Measurements from ENCODE around the gene COBLL1.
"Not testable (repeated sequence)": the region's sequence is repeated elsewhere in the genome, so short reads cannot be mapped to it uniquely, and the experiment has no call there.

Gene COBLL1, protein sequence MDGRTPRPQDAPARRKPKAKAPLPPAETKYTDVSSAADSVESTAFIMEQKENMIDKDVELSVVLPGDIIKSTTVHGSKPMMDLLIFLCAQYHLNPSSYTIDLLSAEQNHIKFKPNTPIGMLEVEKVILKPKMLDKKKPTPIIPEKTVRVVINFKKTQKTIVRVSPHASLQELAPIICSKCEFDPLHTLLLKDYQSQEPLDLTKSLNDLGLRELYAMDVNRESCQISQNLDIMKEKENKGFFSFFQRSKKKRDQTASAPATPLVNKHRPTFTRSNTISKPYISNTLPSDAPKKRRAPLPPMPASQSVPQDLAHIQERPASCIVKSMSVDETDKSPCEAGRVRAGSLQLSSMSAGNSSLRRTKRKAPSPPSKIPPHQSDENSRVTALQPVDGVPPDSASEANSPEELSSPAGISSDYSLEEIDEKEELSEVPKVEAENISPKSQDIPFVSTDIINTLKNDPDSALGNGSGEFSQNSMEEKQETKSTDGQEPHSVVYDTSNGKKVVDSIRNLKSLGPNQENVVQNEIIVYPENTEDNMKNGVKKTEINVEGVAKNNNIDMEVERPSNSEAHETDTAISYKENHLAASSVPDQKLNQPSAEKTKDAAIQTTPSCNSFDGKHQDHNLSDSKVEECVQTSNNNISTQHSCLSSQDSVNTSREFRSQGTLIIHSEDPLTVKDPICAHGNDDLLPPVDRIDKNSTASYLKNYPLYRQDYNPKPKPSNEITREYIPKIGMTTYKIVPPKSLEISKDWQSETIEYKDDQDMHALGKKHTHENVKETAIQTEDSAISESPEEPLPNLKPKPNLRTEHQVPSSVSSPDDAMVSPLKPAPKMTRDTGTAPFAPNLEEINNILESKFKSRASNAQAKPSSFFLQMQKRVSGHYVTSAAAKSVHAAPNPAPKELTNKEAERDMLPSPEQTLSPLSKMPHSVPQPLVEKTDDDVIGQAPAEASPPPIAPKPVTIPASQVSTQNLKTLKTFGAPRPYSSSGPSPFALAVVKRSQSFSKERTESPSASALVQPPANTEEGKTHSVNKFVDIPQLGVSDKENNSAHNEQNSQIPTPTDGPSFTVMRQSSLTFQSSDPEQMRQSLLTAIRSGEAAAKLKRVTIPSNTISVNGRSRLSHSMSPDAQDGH

DNA sequence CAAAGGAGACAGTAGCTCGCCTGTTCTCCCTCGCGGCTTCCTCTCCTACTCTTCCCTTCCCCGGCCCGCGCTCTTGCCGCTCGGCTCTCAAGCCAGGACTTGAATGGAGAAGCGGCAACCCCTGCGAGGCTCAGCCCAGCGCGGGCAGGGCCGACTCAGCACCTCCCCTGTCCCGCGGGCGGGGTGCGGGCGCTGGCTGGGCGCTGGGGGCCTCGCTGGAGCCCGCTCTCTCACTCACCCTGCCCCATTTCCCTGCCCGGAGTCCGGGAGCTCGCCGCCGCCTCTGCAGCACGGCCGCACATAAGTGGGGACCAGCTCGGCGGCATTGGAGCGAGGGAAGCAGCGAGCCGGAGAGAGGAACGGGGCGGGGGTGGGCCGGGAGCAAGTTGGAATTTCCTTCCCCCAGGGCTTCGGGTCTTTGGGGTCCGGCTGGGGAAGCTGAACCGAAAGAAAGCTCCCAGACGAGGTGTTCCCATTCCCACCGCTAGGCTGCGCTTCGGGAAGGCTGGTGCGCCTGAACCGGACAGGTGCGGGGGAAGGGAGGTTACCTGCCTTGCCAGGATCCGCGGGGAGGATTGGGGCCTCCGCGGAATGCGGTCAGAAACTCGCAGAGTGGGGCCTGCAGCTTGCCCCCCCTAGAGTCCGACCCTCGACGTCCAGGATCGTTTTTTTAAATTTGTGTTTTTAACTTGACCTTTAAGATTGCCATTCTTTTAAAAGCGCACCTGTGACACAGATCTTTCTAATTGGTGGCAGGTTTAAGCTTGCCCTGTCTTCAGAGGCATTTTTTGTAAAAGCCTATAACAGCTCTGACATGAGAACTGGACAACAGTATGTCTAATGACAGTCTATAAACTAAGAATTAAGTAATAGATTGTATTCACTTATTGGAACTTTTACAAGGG is at the start of gene COBLL1:
Gene COBLL1 (minus strand): TSS at position 105 of the 905 bp plus-strand sequence. CDS start 627 bp downstream, outside the sequence.
- DNase-seq = no peak

DNA sequence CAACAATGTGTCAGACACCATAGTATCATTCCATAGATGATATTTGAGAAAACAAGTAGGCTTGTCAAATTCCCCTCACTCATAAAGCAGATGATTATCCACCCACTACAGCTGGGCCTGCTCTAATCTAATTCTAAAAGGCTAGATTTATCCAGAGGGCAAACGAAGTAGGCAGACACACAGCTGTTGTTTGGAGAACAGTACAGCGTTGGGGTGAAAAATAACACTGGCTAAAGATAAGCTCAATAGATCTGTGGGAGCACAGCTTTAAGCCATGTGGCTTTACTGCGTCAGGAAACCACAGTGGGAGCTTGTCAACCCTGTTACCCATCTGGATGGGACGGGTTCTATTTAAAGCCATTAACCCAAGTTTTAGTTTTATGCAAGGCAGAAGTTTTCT is 48.9 kb upstream of the COBLL1 start:
- DNase-seq = no peak

DNA sequence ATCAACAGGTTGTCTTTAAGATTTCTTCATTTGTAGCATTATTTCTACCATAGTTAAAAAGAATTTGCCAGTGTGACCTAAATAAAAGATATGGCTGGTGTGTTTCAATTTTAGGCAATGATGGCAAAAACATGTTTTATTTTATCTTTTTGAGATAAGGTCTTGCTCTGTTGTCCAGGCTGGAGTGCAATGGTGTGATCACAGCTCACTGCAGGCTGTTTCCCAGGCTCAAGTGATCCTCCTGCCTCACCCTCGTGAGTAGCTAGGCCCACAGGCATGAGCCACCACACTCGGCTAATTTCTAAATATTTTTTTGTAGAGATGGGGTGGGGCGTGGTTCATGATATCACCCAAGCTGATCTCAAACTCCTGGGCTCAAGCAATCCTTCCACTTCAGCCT is 47.0 kb upstream of the COBLL1 start:
- DNase-seq = no peak

DNA sequence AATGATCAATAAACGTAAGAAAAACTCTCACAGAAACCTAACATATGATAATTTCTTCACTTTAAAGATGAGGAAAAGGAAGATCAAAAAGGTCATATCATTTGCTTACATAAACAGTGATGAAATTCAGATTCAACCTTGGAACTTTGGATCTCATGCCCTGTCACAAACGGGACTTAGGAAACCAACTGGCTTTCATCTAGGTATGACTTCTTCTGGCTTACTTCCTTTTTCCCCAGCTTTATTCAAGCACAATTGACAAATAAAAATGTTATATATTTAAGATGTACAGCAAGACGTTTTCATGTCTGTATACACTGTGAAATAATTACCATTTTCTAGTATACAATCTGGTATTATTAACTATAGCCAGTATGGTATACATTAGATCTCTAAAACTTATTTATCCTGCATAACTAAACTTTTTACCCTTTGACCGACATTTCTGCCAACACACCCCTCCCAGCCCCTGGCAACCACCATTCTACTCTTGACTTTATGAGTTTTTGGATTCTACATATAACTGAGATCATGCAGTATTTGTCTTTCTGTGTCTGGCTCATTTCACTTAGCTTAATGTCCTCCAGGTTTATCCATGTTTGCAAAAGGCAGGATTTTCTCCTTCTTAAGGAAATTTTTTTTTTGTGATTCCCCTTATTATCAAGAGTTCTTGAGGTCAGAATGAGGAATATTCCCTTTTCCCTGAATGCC is 46.0 kb upstream of the COBLL1 start:
- no peak for DNase-seq

DNA sequence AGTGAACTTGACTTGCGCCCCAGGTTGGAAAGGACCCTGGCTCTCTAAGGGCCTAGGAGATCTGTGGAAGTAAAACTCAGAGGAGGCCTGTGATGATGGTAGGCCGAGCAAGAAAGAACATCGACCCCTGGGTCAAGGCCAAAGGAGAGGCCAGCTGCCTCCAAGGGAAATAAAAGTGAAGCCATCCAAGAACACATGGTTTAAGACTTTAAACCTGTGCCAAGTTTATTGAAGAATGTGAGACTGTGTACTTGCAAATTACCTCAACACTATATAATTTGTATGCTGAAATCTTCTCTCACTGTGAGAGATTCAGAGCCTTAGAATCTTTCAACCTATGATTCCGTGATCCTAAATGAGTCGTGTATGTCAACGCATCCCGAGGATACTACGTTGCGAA is 40.7 kb upstream of the COBLL1 start:
- DNase-seq = no peak

DNA sequence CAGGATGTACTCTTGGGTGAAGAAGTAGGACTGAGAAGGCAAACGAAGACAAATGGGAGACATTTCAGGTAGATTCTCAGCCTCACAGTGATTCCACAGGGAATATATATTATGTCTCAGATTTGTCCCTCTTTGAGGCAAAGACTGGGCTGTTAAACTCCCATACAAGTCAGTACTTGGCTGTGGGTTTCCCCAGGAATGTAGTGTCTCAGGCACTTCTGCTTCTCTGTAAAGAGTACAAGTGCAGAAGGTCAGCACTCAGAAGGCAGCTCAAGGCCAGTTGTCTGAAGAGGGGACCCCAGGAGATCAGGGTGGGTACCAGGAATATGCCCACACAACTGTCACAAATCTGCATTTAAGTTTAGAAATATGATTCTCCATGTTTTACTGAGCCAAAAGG is 39.9 kb upstream of the COBLL1 start:
- no peak for DNase-seq

DNA sequence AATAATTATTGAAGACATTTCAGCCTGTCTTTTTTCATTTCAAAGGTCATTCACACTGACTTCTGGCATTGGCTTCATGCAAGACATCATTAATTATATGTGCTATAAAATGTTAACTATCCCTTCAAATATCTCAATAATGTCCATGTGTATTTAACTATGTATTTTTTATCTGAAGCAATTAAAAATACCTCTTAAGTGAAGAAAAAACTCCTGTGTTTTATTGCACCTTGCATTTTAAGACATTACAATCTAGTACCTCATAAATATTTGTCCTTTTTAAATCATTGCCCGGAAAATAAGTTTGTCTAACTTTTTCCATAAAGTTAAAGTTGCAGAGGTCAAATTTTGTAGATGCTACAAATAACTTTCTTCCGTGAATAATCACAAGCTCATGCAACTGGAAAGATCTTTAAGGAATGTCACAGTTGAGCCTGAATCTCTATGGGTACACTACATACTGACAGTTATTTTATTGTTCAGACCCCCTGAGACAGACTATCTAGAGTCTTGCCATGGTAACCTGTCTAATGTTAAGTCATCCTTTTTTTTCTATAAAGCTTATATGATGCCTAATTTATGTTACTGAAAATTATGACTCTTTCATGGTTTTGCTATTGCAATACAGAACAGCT is 38.4 kb upstream of the COBLL1 start:
- no peak for DNase-seq

DNA sequence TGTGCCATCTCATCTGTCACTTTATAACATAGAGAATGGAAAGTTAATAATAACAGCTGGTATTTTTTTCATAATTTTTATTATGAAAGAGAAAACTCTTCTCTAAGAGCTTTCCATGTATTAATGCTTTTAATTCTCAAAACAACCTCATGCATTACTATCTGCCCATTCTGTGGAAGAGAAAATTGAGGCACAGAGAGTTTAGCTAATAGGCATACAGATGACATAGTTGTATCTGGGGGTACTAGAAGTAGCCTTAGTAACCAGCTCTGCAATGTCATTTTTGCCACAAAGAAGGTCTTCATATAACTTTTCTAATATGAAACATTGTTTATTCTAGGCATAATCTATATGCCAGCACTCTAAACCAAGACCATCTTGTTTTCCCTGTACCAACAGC is 36.3 kb upstream of the COBLL1 start:
- no peak for DNase-seq

DNA sequence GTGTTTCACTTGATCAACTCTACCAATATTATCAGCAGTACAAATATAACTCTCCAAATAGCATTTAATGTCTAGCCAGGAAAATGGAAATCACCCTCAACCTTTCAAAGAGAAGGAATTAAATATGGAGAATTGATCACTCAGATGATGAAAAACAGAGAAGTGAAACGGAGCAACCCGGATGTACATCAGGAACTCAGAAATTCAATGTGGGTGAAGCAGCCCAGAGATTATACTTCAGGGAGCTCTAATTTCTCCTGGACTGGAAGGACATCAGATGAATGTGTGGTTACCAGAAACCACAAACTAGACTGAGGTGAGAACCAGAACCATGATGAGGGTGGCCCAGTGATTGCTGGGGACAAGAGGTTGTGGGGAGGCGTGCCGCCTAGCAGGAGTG is 35.5 kb upstream of the COBLL1 start:
- no peak for DNase-seq

DNA sequence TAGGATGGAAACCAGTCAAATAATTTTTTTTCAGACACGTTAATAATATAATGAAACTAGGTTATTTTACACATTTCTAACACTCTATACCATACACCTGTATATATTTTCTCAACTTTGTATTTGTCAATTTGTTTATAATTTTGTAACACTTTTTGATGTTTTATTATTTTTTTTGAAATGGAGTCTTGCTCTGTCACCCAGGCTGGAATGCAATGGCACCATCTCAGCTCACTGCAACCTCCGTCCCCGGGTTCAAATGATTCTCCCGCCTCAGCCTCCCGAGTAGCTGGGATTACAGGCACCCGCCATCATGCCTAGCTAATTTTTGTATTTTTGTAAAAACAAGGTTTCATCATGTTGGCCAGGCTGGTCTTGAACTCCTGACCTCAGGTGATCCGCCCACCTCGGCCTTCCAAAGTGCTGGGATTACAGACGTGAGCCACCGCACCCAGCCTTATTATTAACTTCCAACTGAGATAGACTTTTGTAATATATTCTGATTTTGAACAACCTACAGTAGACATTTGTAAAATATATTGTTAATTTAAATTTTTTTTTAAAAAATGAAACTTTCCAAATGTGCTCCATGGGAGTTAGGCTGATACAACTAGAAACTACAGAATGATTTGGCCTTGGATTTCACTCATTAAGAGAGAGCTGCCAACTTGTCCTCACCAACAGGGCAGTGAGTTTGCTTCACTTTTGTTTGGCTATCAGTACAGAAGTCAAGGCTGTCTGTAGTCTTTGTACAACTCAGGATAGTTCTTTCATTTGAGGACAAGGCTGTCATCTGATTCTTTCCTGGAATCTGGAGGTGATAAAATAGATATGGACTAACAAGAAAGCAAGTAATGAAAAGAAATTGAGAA is 33.9 kb upstream of the COBLL1 start:
- DNase-seq = no peak

DNA sequence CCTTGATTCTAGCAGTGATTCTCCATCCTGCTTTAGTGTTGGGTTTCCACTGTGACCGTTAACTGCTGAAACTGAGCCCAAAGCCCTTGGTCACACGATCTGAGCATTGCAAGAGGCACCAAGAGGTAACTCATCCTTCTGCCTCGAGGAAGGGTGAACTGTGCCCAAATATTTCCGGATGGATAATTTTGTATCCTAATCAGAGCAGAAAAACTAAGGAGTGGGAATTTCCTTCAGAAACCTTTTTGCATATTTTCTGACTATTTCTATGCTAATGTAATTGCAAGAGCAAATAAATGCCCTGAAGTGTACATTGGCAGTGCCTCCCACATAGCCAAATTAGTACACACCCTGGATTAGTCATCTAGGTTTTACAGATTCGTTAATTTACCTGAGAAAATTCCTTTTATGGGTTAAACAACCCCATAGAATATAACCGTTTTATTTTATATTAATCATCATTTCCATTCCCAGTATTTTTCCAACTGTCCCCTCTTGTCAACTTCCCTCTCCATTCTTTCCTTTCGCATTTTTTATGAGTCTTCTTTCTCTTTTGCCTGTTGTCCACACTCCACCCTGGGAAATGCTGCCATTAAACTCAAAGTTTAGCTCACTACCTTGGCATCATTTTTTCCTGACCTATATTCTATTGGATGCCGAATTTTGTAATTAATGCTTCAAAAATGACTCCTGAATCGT is 31.7 kb upstream of the COBLL1 start:
- no peak for DNase-seq

DNA sequence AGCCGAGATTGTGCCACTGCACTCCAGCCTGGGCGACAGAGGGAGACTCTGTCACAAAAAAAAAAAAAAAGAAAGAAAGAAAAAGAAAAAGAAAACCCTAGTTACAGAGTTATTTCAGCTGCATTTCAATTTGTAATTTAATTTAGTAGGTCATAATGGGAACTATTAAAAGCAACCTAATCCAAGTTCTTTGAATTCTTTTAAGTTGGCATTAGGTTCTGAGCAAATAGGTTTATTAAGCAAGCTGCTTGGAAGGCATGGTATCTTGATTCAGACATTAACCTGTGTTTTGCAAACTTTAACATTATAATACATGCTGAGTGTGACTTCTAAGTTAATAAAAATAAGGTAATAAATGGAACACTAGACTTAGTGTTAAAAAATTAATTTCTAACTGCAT is 29.8 kb upstream of the COBLL1 start:
- DNase-seq = no peak

DNA sequence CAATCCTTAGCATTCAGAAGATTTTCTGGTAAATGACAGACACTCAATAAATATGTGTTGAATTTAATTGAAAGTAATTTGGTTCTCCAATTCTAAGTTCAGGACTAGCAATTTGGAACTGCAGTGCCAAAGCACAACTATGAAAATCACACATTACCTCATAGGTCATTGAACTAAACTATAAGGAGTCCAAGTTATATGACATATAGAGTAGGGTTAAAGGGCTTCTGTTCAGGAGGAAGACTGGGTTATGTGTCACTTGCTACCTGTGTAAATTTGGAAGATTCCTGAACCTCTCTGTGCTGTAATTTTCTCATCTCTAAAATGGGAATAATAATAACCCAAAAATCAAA is 27.8 kb upstream of the COBLL1 start:
- DNase-seq = no peak

DNA sequence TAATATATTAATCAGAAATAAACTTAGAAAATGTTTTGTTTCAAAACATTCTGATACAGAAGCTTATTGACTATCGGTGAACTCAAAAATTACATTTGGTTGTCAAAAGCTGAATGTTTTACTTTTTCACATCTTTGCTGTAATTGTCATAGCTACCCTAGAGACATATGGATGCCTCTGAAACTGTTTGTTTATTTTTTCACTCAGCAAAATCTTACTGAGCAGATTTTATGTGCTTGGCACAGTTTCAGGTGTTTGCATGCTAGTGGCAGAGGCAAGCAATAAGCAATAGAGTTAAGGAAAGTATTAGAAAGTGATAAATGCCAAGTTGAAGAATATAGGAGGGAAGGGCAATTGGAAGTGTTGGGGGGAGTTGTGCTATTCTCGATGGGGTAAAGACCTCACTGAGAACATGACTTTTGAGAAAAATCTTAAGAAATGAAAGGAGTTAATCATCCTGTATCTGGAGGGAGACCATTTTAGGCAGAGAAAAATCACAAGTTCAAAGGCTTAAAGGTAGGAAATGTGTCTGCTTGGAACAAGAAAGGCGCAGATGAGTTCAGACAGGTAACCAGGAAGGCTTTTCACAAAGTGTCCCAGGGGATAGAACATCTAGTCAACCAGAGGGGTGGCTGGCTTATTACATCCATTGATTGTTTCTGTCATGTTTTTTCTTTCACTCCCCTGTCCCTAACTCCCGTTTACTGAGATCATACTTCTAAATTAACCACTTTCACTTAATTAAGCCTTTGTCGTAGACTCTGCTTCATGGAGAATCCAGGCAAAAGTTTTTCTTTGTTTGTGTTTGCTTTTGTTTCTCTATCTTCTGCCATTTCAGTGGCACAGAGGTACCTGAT is 27.2 kb upstream of the COBLL1 start:
- DNase-seq = no peak

DNA sequence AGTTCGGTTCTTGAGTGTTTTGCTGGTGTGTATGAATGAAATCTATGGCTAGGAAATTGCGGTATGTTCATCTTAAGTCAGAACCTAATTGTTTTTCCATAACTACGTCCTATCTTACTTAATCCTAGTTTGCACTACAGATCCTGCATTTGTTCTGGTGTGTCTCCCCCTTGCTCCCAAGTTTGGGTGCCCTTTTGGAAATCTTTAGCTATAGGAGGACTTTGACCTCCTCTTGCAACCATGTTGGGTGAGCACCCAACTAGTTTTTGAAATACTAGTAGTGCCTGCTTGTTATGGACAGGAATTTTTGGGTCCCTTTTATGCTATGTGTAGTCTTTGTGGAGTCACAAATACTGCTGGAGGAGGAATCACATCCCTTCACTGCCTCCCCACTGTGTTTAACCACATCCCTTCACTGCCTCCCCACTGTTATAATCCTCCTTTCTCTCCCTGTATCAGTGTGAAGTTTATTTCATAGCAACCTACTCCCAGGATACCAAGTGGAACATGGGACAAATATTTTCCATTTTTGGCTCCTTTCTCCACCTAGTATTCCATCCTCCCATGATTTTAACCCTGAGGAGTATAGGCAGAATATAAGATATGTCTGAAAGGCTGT is 26.3 kb upstream of the COBLL1 start:
- no peak for DNase-seq

DNA sequence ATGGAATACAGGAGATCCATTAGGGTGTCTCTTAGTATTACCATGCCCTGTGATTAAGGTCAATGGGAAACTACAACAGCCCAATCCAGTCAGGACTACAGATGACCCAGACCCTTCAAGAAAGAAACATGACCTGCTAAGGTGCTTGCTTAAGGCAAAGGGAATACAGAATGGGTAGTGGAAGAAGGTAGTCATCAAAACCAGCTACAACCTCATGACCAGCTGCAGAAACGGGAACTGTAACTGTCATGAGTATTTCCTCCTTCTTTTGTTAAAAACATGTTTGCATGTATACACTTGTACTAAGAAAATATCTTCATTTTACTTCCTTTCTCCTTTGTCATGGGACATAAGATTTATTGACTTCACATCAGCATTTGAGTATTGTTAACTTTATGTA is 24.8 kb upstream of the COBLL1 start:
- not testable (repeated sequence) for DNase-seq

DNA sequence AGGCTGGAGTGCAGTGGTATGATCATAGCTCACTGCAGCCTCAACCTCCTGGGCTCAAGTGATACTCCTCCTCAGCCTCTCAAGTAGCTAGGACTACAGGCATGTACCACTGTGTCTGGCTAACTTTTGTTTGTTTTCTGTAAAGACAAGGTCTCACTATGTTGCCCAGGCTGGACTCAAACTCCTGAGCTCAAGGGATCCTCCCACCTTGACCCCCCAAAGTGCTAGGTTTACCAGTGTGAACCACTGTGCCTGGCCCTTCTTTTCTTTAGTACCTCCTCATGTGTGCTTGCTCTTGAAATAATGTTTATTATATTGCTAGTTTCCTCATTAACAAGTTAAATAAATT is 19.0 kb upstream of the COBLL1 start:
- DNase-seq = no peak
